ENCODE measurements around the gene CNTN3.

DNA sequence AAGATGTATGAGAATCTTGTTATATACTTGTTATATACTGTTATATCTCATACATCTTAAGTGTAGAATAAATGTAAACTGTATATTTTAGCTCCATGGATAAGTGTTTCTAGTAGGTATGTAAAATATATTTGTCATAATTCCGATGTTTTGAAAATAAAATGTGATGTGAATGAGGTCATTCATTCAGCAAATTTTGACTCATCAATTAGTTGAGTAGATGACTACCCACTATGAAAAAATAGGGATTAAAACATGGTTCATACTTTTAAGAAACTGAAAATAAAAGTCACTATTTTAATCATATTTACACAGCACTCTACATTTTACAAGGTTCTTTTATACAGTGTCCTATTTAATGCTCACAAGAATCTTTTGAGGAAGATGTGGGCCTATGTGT, 28.4 kb upstream of the CNTN3 start:
- TF ChIP-seq CTCF (IDR thresholded peaks at IDR 0.05), result no peak
- no peak for TF ChIP-seq POLR2A (IDR thresholded peaks at IDR 0.05)
- no peak for TF ChIP-seq EP300 (IDR thresholded peaks at IDR 0.05)
